Measurements from ENCODE around the gene STK39. TPM values are rescaled to one million over a fixed set of nuclear protein-coding genes. Genes with fewer than 3 reads are reported as not detected.

The STK39 gene
- total RNA-seq, 3 donors from 2014 or later, result 36.4 to 57.5 (median 52.5) TPM

- intact Hi-C loops (cut with DNase I, micrococcal nuclease), result no loop called here
- Histone ChIP-seq H3K4me3 (no peak overlapping the region), H3K4me1 (ENCODE audit: low read depth) (peaks cover 31% of the 10 kb centered on the region), H3K36me3 (ENCODE audit: low read depth) (no peaks in the 10 kb centered on the region), H3K9me3 (no peaks in the 10 kb centered on the region)
- DNase-seq (no peak), ATAC-seq (no peak)
- TF ChIP-seq, protein P1, sequence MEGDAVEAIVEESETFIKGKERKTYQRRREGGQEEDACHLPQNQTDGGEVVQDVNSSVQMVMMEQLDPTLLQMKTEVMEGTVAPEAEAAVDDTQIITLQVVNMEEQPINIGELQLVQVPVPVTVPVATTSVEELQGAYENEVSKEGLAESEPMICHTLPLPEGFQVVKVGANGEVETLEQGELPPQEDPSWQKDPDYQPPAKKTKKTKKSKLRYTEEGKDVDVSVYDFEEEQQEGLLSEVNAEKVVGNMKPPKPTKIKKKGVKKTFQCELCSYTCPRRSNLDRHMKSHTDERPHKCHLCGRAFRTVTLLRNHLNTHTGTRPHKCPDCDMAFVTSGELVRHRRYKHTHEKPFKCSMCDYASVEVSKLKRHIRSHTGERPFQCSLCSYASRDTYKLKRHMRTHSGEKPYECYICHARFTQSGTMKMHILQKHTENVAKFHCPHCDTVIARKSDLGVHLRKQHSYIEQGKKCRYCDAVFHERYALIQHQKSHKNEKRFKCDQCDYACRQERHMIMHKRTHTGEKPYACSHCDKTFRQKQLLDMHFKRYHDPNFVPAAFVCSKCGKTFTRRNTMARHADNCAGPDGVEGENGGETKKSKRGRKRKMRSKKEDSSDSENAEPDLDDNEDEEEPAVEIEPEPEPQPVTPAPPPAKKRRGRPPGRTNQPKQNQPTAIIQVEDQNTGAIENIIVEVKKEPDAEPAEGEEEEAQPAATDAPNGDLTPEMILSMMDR (IDR thresholded peaks at IDR 0.05), result no peak
Observed at GRCh38 chr2:168208652-168209051, 38.7 kb downstream of the STK39 start.

GRCh38 chr2:168207851-168208250 lies 39.5 kb downstream of the STK39 start:
- no peaks in the 10 kb centered on the region for H3K36me3 ChIP-seq (ENCODE audit: low read depth)
- TF ChIP-seq, protein P1 (IDR thresholded peaks at IDR 0.05), result no peak
- no peak for DNase-seq
- peak; percentile 21 for ATAC-seq
- H3K4me1 ChIP-seq (ENCODE audit: low read depth), result peaks cover 32% of the 10 kb centered on the region
- intact Hi-C loops (cut with DNase I, micrococcal nuclease), result no loop called here
- no peaks in the 10 kb centered on the region for H3K9me3 ChIP-seq
- H3K4me3 ChIP-seq, result no peak overlapping the region

- TF ChIP-seq, protein P1 (IDR thresholded peaks at IDR 0.05), result no peak
- DNase-seq (no peak), ATAC-seq (no peak)
- Histone ChIP-seq H3K36me3 (ENCODE audit: low read depth) (no peaks in the 10 kb centered on the region), H3K4me1 (ENCODE audit: low read depth) (peaks cover 36% of the 10 kb centered on the region), H3K9me3 (no peaks in the 10 kb centered on the region), H3K4me3 (no peak overlapping the region)
- intact Hi-C loops (cut with DNase I, micrococcal nuclease), result no loop called here
Observed at GRCh38 chr2:168203762-168204693, 43.4 kb downstream of the STK39 start.

GRCh38 chr2:168201584-168202116 lies 45.7 kb downstream of the STK39 start:
- TF ChIP-seq, protein P1 (IDR thresholded peaks at IDR 0.05), result no peak
- Histone ChIP-seq H3K4me1 (ENCODE audit: low read depth) (peaks cover 29% of the 10 kb centered on the region), H3K9me3 (no peaks in the 10 kb centered on the region), H3K36me3 (ENCODE audit: low read depth) (no peaks in the 10 kb centered on the region), H3K4me3 (no peak overlapping the region)
- intact Hi-C loops (cut with DNase I, micrococcal nuclease), result no loop called here
- DNase-seq (no peak), ATAC-seq (no peak)

DNA sequence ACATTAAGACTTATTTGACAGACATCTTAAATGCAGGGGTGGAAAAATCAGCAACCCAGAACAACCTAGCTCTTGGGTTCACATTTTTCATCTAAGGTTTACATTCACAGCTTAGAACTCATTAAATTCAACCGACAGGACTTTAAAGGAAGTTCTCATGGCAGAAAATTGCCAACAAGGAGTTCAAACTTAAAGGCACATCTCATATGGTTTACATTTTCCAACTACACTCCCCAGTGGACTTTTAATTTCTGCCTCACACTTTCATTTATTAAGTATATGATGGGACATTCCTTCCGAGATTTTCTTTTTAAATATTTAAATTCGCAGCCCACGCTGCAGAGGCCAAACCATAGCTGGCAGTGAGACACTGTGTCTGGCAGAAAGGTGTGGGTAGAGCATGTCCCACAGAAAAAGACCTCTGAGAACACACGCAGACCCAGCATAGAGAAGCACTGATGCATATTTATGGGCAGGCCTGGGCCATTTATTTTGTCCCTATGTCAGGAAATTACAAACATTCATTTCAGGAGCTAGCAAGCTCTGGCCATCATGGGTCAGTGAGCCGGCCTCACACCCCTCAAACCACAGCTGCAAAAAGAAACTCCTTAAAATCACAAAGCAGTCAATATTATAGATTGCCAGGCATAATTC lies 46.3 kb downstream of the STK39 start:
- TF ChIP-seq, protein P1 (IDR thresholded peaks at IDR 0.05), result no peak
- Histone ChIP-seq H3K9me3 (no peaks in the 10 kb centered on the region), H3K4me1 (ENCODE audit: low read depth) (peaks cover 33% of the 10 kb centered on the region), H3K4me3 (no peak overlapping the region), H3K36me3 (ENCODE audit: low read depth) (no peaks in the 10 kb centered on the region)
- intact Hi-C loops (cut with DNase I, micrococcal nuclease), result no loop called here
- DNase-seq, result no peak
- ATAC-seq, result no peak

Data from mucosa of descending colon (tissue), 3 donors.